Spleen (tissue), 11 donors: ENCODE measurements around the gene TES. TPM values are rescaled to one million over a fixed set of nuclear protein-coding genes. Genes with fewer than 3 reads are reported as not detected.

Experiments
- DNase-seq: peaks from one replicate; pipeline ENCODE4 v3.0.0-alpha.2; 2020
- H3K27ac ChIP-seq, 8 donors: fragments of 200-600 bp; sonication (generic) in 7 of 8; 1 replicate in 4 of 8; 2 replicates in 4 of 8; pipeline versions ENCODE4 v1.5.0 to v1.8.0; 2016 to 2021; ENCODE audit warnings: inconsistent platforms in 4 of 8, mild to moderate bottlenecking in 4 of 8, moderate library complexity in 1 of 8
- H3K27me3 ChIP-seq, 7 donors: fragments of 200-600 bp; sonication (generic) in 6 of 7; replicated peaks in 1 of 7; 1 replicate in 4 of 7; 2 replicates in 3 of 7; pipeline versions ENCODE4 v1.5.0 to v1.8.0; 2016 to 2021; ENCODE audit warnings: inconsistent platforms in 3 of 7, mild to moderate bottlenecking in 1 of 7
- H3K36me3 ChIP-seq, 6 donors: fragments of 200-600 bp; sonication (generic) in 5 of 6; 1 replicate in 4 of 6; 2 replicates in 2 of 6; pipeline versions ENCODE4 v1.5.0 to v1.8.0; 2016 to 2021; ENCODE audit warnings: inconsistent platforms in 2 of 6
- H3K4me1 ChIP-seq, 6 donors: fragments of 200-600 bp; sonication (generic) in 5 of 6; 1 replicate in 3 of 6; 2 replicates in 3 of 6; pipeline versions ENCODE4 v1.5.0 to v1.8.0; 2016 to 2021; ENCODE audit warnings: inconsistent platforms in 3 of 6
- H3K4me3 ChIP-seq, 8 donors: fragments of 200-600 bp; sonication (generic) in 7 of 8; 1 replicate in 4 of 8; 2 replicates in 4 of 8; pipeline versions ENCODE4 v1.5.0 to v1.8.0; 2016 to 2021; ENCODE audit warnings: inconsistent platforms in 4 of 8, mild to moderate bottlenecking in 4 of 8, moderate library complexity in 2 of 8
- H3K9me3 ChIP-seq, 8 donors: fragments of 200-600 bp; sonication (generic) in 7 of 8; 1 replicate in 4 of 8; 2 replicates in 4 of 8; pipeline versions ENCODE4 v1.5.0 to v1.8.0; 2016 to 2021; ENCODE audit warnings: inconsistent platforms in 4 of 8
- POLR2A ChIP-seq, 3 donors: fragments of 450-650 bp; IDR thresholded peaks; one replicate each; pipeline ENCODE4 v1.5.1; 2017; ENCODE audit warnings: antibody characterized with exemption in 3 of 3, mild to moderate bottlenecking in 1 of 3
- POLR2AphosphoS5 ChIP-seq, 3 donors: sonication (generic); formaldehyde crosslinking; IDR thresholded peaks; one replicate each; pipeline ENCODE4 v1.5.1; 2017; ENCODE audit warnings: antibody characterized with exemption in 3 of 3
- WGBS, 5 donors: extraction: QIAGEN DNeasy Blood & Tissue Kit in 3 of 5; methylation state at CpG; one replicate each; pipeline versions ENCODE4 v1.1.5 to v1.1.7; 2013 to 2018; 5-methylcytosine and 5-hydroxymethylcytosine counted together
- intact Hi-C: fragments of 100-400 bp; cut with DNase I; formaldehyde crosslinking; loops from one replicate; pipeline ENCODE4 v1.15.0; 2023; ENCODE audit warnings: low total_unique reads
- polyA plus RNA-seq, 3 donors: library from polyadenylated mRNA; stranded (reverse); fragments of 200-250 nt; gene quantifications; one replicate each; pipeline ENCODE4 v1.2.1, GENCODE V29; 2013
- total RNA-seq, 7 donors: library from RNA; depleted of rRNA in 3 of 7; stranded (reverse); fragments of >200 nt in 3 of 7; fragmentation: NEBNext Ultra II Directional in 4 of 7; extraction: Animal tissue kit (Norgen Biotek cat#: 25700) in 4 of 7; gene quantifications; one replicate each; pipeline versions ENCODE4 v1.1.0 to v1.2.1, GENCODE V29; 2016 to 2021
- TF ChIP-seq, protein P1 (sequence below), 11 experiments: fragments of 200-600 bp in 7 of 11; fragments of 450-650 bp in 4 of 11; sonication (generic) in 4 of 11; IDR thresholded peaks in 8 of 11; conservative IDR thresholded peaks in 3 of 11; 1 replicate in 7 of 11; 2 replicates in 4 of 11; pipeline versions ENCODE4 v1.4.0 to v1.8.0; 2016 to 2021; ENCODE audit warnings: antibody characterized with exemption in 11 of 11, inconsistent platforms in 4 of 11, mild to moderate bottlenecking in 1 of 11
- donor health status: healthy with polysubstance abuse.
- donor health status: DM: no; HTN: no; CAD: no; lungs with moderate emphysema.
- donor health status: DM: no; HTN: no; CAD: no.
- donor health status: Bipolar disorder and iron deficiency.
- donor health status: healthy.
- donor health status: DM: no; HTN: no; CAD: no.
- donor health status: DM: yes; HTN: yes; CAD: no.

Gene TES
- total and polyA plus RNA-seq, 10 donors, result 28.5 to 79.7 (median 62.2) TPM

DNA sequence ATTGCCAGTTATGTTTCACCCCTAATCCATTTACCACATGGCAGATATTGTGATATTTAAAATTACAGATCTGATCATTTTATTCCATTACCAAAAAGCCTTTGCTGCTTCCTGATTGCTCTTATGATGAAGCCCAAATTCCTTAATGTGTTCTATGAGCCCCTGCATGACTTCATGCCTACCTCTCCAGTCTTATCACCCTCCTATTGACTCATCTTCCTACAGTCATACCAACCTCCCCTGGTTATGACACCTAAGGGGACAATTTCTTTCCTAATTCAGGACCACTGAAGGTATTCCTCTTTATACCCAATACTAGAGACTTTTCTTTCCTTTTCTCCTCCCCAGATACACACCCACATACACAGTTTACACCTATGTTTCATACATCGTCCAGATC, 36.0 kb downstream of the TES start:
- peaks cover 0 to 88% (median 30%) of the 10 kb centered on the region in 6 donors for H3K36me3 ChIP-seq
- no peak overlapping the region for H3K27ac ChIP-seq
- DNase-seq, result no peak
- intact Hi-C loops, result no loop called here
- no peaks in the 10 kb centered on the region for H3K27me3 ChIP-seq
- H3K4me3 ChIP-seq, result no peak overlapping the region
- TF ChIP-seq, protein P1, sequence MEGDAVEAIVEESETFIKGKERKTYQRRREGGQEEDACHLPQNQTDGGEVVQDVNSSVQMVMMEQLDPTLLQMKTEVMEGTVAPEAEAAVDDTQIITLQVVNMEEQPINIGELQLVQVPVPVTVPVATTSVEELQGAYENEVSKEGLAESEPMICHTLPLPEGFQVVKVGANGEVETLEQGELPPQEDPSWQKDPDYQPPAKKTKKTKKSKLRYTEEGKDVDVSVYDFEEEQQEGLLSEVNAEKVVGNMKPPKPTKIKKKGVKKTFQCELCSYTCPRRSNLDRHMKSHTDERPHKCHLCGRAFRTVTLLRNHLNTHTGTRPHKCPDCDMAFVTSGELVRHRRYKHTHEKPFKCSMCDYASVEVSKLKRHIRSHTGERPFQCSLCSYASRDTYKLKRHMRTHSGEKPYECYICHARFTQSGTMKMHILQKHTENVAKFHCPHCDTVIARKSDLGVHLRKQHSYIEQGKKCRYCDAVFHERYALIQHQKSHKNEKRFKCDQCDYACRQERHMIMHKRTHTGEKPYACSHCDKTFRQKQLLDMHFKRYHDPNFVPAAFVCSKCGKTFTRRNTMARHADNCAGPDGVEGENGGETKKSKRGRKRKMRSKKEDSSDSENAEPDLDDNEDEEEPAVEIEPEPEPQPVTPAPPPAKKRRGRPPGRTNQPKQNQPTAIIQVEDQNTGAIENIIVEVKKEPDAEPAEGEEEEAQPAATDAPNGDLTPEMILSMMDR (IDR thresholded peaks at IDR 0.05 in 8 of 11, conservative IDR thresholded peaks at IDR 0.05 in 3 of 11), result no peak
- TF ChIP-seq POLR2AphosphoS5 (IDR thresholded peaks at IDR 0.05) (no peak), POLR2A (IDR thresholded peaks at IDR 0.05) (no peak)
- H3K9me3 ChIP-seq, result peaks cover 0 to 16% (median 10%) of the 10 kb centered on the region in 8 donors
- WGBS, 5 donors, result 45 to 100% (median 98%) methylated on average over 1 of the region's 1 CpG
- peaks cover 0 to 10% (median 0%) of the 10 kb centered on the region in 6 donors for H3K4me1 ChIP-seq

DNA sequence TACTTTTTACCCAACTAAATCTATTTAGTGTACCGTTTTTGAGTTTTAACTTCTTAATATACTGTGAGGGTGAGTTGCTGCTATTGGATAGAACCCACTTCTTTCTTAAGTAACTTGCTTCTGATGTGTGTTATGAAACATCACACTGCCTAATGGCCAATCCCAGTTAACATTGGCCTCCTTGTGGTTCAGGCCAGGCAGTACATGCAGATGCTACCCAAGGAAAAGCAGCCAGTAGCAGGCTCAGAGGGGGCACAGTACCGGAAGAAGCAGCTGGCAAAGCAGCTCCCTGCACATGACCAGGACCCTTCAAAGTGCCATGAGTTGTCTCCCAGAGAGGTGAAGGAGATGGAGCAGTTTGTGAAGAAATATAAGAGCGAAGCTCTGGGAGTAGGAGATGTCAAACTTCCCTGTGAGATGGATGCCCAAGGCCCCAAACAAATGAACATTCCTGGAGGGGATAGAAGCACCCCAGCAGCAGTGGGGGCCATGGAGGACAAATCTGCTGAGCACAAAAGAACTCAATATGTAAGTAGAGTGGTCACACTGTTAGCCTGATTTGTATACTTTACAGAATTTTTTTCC, 39.7 kb downstream of the TES start:
- Histone ChIP-seq H3K36me3 (peaks cover 0 to 96% (median 38%) of the 10 kb centered on the region in 6 donors), H3K9me3 (peaks cover 0 to 2% (median under 1%) of the 10 kb centered on the region in 8 donors), H3K27ac (no peak overlapping the region), H3K4me3 (no peak overlapping the region), H3K27me3 (no peaks in the 10 kb centered on the region), H3K4me1 (no peaks in the 10 kb centered on the region)
- intact Hi-C loops, result loop anchor here (10.0 kb wide), 2 partner anchors 275 to 565 kb away; partner anchors contain the start of gene CAV1
- WGBS, 5 donors, result 90 to 97% (median 95%) methylated on average over 3 of the region's 3 CpGs
- TF ChIP-seq, protein P1 (IDR thresholded peaks at IDR 0.05 in 8 of 11, conservative IDR thresholded peaks at IDR 0.05 in 3 of 11), result peak in 8 of 11 experiments; percentile 10 to 41 (median 26)
- TF ChIP-seq POLR2A (IDR thresholded peaks at IDR 0.05) (no peak), POLR2AphosphoS5 (IDR thresholded peaks at IDR 0.05) (no peak)
- DNase-seq, result no peak

DNA sequence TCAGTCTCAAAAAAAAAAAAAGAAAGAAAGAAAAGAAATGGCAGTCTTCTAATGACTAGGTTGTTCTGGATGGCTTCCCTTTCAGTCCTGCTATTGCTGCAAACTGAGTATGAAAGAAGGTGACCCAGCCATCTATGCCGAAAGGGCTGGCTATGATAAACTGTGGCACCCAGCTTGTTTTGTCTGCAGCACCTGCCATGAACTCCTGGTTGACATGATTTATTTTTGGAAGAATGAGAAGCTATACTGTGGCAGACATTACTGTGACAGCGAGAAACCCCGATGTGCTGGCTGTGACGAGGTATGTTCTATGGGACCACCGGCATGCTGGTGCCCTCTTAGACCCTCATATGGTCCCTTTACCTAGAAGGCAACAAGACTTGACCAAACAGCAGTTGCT, 41.3 kb downstream of the TES start:
- TF ChIP-seq, protein P1 (IDR thresholded peaks at IDR 0.05 in 8 of 11, conservative IDR thresholded peaks at IDR 0.05 in 3 of 11), result no peak
- TF ChIP-seq POLR2A (IDR thresholded peaks at IDR 0.05), result no peak
- no peak for TF ChIP-seq POLR2AphosphoS5 (IDR thresholded peaks at IDR 0.05)
- no peaks in the 10 kb centered on the region for H3K4me1 ChIP-seq
- WGBS, 5 donors, result 93 to 100% (median 94%) methylated on average over 5 of the region's 5 CpGs
- no peak overlapping the region for H3K27ac ChIP-seq
- H3K27me3 ChIP-seq, result no peaks in the 10 kb centered on the region
- peaks cover 0 to 96% (median 42%) of the 10 kb centered on the region in 6 donors for H3K36me3 ChIP-seq
- no peak overlapping the region for H3K4me3 ChIP-seq
- intact Hi-C loops, result loop anchor here (10.0 kb wide), 2 partner anchors 273 to 563 kb away; partner anchors contain the start of gene CAV1
- no peaks in the 10 kb centered on the region for H3K9me3 ChIP-seq
- no peak for DNase-seq

DNA sequence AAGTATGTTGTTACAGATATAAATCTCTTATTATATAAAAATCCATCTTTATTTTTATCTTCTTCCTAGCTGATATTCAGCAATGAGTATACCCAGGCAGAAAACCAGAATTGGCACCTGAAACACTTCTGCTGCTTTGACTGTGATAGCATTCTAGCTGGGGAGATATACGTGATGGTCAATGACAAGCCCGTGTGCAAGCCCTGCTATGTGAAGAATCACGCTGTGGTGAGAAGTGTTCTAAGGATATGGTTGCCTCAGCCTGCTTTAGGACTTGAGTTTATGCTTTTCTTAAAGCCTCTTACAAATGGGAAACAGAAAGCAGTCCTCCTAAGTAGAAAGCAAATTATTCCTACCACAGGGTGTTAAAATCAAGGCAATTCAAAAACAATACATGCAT, 41.9 kb downstream of the TES start:
- 86 to 93% (median 89%) methylated on average over 3 of the region's 3 CpGs for WGBS, 5 donors
- DNase-seq, result no peak
- Histone ChIP-seq H3K36me3 (peaks cover 0 to 99% (median 46%) of the 10 kb centered on the region in 6 donors), H3K4me3 (no peak overlapping the region), H3K4me1 (no peaks in the 10 kb centered on the region), H3K27ac (no peak overlapping the region), H3K27me3 (no peaks in the 10 kb centered on the region), H3K9me3 (no peaks in the 10 kb centered on the region)
- intact Hi-C loops, result loop anchor here (10.0 kb wide), 2 partner anchors 273 to 563 kb away; partner anchors contain the start of gene CAV1
- TF ChIP-seq POLR2AphosphoS5 (IDR thresholded peaks at IDR 0.05), result no peak
- TF ChIP-seq POLR2A (IDR thresholded peaks at IDR 0.05), result no peak
- TF ChIP-seq, protein P1 (IDR thresholded peaks at IDR 0.05 in 8 of 11, conservative IDR thresholded peaks at IDR 0.05 in 3 of 11), result no peak
